NOMO-1 treated with dmso at 0.1 percent for 144 hours (cell line): ENCODE measurements around the gene NEK6.

ENCODE experiments used
- DNase-seq: peaks from one replicate; lab custom pipeline; 2025; ENCODE audit not compliant: unreplicated experiment; lab: John Stamatoyannopoulos, UW

The NEK6 gene

DNA sequence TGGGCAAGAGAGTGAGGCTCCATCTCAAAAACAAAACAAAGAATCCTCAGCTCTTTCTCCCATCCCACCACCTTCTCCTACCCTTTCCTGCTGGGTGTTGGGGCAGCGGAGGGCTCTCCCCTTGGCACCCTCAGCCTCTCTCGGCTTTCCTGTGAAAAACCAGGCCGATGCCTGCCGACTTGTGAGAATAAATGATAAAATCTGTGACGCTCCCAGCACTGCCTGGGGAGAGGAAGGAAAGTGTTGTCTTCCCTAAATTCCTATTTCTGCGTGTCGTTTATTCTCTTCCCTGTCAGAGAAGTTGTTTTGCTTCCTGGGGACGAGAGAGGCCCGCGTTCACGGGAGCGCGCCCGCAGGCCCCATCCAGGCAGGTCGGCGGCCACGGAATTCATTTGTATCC lies 19.7 kb downstream of the NEK6 start:
- no peak for DNase-seq

DNA sequence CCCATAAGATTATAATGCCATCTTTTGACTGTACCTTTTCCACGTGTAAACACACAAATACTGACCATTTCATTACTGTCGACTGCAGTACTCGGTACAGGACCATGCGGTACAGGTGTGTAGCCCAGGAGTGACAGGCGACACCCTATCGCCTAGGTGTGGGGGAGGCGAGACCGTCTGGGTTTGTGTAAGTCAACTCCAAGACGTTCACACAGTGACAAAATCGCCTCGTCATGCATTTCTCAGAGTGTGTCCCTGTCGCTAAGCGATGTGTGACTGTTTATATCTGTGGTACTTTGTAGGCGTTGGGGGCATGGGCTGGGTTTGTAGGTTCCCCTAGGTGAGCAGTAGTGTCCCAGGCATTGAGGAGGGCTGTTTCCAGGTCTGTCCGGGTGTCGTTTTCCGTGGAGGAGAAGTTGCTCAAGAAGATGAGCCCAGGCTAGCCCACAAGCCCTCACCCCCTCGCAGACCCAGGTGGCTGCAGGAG lies 20.3 kb downstream of the NEK6 start:
- DNase-seq, result no peak

DNA sequence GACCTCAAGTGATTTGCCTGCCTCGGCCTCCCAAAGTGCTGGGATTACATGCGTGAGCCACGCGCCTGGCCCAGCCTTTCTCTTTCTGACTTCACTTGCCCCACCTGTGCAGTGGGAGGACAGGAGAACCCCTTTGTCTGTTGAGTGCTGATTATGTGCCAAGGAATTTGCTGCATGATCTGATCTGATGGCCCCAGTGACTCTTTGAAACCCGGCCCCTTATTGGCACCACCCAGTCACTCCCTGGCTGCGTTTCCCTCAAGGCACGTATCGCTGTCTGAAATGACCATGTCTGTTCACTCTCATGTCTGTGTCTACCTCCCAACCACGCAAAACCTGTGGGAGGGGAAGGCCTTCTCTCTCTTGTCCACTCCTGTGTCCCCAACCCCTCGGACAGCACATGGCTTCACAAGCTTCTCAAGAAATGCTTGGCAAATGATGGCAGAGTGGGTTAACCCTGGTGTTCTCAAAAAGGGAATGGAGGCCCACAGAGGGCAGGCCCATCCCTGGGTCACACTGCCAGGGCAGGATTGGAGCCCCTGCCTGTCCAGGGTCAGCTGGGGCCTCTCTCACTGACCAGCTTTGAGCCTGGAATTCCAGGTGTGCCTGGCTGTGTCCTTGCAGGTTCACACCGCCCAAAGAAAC lies 21.9 kb downstream of the NEK6 start:
- DNase-seq, result no peak

DNA sequence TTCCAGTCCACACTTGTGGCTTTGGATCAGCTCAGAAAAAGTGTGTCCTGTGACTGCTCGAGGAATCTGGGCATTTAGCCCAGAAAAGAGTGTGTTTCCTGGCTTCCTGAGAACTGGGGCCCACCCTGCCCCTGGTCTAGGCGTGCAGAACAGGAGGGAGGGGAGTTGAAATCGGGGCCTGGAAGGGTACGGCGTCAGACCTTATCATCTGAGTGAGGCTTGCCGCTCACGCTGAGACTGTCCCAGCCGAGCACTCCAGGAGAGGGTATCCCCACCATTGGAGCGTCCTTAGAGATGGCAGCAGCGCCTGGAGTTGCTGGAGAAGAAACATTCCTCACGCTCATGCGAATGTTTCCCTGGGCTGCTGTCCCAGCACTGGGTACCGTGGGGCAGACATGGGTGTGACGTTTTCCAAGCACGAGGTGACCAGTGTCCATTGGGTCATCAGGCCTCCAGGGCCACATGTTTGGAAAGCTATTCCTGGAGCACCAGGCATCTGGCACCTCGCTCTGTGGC lies 22.5 kb downstream of the NEK6 start:
- DNase-seq, result no peak

DNA sequence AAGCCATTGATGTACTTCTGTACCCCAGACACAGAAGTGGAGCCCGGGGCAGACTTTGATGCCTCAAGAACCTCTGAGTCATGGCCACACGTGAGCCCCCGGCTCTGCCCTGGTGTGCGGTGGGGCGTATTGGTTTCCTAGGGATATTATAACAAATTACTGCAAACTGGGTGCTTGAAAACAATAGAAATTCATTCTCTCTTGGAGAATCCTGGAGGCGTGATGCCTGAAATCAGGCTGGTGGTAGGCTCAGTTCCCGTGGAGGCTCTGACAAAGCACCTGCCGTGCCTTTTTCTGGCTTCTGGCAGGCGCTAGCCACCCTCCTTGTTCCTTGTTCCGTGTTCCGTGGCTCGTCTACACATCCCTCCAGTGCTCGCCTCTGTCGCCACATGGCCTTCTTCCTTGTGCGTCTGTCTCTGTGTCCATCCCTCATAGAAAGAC lies 24.2 kb downstream of the NEK6 start:
- DNase-seq, result no peak

DNA sequence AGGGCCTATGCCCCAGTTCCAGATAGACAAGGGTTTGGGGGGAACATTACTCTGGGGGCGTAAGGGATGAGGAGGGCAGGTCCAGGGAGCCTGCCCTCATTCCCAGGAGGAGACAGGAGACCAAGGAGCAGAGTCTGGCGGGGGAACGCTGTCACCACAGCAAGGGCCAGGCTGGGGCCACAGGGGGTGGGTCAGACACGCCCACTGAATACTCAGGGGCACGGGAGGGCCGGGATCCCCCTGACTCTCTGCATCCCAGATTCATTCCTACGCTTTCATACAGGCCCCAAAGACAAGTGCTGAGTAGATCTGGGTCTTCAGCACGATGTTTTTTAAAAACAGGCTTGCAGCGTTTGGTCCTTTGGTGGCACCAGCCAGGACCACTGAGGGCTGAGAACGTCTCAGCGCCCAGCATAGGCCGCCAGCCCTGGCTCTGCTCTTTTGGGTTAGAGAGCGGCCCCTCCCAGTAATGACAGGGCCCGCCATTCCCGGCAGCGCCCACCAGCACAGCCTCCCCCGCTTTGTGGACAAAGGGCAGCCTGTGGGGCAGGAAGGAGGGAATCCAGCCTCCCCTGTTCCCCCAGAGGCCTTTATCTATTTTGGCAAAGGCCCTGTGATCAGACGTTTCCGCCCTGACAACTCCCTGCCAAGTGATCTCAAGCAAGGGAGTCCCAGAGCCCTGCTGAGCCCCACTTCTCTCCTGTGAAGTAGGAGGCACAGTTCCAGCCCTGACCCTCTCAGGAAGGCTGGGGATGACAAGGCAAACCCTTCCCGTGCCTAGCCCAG lies 24.9 kb downstream of the NEK6 start:
- no peak for DNase-seq

DNA sequence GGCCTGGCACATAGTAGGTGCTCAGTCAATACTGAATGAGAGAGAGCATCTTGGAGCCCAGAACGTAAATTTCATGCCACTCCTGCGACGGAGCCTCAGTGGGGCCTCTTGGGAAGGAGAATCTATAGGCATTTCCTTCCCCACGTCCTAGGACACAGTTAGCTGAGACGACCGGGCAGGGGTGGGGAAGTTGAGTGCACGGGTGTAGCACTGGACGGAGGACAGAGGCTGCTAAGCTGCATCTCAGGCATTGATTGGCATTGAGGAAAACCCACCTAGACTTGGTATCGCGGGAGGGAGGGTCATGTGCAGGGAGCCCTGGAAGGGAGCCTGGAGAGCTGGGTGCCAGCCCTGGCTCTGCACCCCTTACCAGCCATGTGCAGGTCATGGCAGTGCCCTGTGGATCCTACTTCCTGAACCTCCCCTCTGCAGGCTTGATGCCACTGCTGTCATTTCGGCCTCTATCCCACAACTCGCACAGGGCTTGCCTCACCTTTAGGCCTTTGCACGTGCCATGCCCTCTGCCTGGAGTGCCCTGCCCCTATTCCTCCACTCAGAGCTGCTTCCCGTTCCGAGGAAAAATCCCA lies 25.6 kb downstream of the NEK6 start:
- DNase-seq, result no peak

DNA sequence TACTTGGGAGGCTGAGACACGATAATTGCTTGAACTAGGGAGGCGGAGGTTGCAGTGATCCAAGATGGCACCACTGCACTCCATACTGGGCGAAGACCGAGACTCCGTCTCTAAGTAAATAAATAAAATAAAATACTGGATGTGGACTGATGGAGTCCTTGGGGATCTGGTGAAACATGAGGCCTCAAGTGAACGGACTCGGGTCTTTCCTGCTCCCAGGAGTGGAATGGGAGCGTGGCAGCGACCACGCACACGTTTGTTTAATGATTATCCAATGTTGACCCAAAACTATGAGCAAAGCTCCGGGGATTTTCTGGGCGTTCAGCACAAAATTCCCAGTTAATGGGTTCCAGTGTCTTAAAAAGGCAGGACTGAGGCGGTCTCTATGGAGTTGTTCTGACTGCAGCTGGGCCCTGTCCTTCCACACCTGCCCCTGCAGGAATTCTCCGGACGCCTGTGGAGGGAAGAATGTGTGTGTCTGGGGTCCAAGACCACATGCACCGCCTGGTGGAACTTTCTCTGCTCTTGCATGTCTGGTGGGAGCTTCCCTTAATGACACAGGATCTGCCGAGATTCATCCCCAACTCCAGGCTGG lies 26.6 kb downstream of the NEK6 start:
- no peak for DNase-seq

DNA sequence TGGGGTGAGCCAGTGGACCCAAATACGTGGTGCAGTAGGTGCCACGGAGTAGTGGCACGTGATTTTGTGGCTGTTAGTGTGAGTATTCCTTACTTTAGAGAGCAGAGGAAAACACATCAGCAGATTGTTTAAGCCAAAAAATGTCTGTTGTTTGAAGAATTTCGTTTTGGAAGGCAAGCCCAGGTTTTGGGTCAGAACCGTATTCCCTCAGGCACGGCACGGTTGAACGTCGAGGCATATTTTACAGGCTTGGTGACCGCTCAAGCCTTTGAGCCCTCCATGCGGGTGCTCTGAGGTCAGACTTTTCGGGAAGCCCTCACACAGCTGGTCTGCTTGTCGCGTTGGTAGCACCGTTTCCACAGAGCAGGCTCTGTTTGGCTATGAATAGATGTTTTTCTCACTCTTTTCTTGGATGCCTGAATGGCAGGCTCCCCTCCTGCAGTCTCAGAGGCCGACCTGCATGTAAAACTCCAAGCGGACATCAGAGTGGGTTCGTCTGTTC lies 27.2 kb downstream of the NEK6 start:
- no peak for DNase-seq

DNA sequence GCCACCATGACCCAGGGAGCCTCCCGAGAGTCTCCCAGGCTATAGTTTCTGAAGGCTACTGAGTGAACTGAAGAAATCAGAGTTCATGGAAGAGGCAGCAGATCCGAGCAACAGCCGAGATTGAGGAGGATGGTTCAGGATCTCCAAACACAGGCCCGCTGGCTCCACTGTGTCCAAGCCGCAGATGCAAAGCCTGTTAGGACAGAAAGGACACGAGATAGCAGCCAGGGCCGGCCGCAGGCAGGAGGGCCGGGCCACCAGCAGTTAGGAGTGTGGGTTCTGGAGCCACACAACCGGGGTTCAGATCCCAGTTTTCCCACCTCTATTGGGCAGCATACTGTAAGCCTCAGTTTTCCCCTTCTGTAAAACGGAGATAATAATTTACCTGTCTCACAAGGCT lies 27.7 kb downstream of the NEK6 start:
- no peak for DNase-seq

DNA sequence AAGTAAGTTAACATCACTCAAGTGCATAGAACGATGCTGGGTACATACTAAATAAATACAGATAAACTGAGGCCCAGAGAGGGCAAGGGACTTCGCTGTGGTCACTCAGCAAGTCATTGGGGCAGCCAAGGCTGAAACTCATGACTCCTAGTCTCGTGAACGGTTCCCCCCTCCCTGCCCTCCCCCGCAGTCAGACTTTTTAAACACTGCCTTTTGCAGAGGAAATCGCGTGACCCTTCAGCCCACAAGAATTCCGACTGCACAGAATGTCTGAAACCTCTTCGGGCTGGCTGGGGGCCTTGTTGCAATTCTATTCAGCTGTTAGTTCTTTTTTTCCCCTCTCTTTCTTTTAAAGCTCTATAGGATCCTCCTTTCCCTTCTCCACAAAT lies 28.1 kb downstream of the NEK6 start:
- DNase-seq, result peak; percentile 62

DNA sequence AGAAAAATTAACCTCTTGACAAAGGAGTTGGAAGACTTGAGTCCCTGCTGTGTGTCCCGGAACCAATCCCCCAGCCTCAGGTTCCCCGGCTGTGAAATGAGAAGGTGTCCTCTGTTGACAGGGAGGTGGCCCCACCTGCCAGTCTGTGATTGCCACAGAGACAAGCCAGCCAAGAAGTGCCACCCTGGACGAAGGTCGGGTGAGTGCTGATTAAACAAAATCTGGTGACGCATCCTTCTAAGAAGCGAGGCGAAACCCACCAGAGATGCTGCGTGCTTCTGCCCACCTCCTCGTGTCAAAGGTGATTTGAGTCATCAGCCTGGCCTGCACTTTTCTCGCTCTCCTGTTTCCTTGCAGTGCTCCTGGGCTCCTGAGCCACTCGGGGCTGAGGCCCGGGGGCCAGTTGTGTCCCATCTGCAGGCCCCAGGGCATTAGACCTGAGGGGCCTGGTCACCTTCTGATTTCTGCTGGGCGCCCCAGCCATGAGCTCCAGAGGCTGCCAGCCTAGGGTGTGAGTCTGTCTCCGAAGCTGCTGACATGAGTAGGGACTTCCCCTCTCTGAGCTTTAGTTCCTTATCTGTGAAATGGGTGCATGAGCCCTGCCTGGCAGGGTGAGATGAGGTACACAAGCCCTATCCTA lies 28.7 kb downstream of the NEK6 start:
- DNase-seq, result no peak

DNA sequence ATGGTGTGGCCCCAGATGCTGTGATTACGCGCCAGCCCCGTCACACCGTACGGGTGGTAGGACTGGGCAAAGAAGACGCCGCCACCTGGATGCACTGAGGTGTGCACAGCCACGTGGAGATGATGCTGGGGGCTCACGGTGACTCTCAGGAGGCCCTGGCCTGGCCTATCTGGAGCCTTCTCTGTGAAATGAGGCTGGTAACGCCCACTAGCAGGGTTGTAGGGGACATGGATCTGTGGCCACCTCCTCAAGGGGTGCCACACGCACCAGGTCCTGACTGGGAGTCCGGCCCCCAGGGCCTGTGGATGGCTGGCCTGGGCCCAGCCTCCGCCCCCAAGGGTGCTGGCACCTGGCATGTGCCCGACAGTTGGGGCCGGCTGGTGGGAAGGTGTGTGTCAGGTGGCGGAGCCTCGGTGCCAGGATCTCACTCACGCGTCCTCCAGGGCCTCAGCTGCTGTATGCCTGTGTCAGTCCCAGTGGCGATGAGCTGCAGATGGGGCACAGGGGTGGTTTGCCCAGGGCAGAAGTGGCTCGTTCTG lies 32.4 kb downstream of the NEK6 start:
- no peak for DNase-seq

DNA sequence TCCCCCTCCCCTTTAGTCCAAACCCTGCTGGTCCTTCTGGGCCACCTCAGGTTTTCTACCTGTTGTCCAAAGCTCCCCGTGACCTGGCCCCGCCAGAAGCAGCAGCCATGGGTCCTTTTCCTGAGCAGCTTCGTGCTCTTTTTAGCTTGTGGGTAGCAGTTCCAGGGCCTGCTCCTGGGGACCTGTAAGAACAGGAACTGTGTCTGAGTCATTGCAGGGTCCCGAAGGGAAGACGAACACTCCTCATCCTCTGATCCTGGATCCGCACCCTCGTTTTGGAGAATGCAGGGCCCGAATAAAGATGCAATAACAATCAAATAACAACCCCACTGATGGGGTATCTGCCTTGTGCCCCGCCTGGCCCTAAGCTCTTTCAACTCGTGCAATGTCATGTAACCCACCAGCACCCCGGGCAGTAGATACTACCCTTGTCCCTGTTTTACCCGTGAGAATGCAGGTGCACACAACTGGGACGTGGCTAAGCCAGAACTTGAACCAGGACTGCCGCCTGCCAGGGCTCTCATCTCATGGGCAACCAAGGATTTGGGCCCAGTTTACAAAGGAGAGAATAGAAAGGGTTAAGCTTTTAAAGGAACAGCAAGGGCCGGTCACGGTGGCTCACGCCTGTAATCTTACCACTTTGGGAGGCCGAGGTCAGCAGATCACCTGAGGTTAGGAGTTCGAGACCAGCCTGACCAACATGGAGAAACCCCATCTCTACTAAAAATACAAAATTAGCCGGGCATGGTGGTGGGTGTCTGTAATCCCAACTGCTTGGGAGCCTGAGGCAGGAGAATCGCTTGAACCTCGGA lies 33.2 kb downstream of the NEK6 start:
- no peak for DNase-seq

DNA sequence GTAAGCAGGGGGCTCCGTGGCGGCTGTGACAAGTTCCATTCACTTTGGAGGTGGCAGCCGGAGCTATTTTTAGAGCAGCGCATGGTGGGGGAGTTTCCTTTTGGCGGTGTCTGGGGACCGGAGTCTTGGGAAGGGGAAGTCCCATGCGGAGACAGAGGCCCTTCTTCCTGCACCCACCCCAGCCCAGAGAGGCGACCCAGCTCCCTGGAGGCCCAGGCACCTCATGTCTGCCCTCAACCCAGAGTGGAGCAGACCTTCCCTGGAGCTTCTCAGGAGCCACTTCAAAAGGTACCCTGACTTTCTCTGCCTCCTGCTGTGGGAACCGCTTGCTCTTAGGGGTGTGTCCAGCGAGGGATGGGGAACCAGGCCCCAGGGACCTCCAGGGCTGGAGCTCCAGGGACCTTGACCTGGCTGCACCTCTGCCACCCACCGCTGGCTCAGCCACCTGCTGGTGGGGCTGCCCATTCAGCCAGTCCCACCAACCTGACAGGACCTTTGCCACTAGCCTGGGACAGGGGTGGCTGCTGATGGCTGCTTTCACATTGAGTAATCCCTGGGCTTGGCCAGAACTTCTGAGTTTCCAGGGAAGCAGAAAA lies 34.1 kb downstream of the NEK6 start:
- DNase-seq, result peak; percentile 29

DNA sequence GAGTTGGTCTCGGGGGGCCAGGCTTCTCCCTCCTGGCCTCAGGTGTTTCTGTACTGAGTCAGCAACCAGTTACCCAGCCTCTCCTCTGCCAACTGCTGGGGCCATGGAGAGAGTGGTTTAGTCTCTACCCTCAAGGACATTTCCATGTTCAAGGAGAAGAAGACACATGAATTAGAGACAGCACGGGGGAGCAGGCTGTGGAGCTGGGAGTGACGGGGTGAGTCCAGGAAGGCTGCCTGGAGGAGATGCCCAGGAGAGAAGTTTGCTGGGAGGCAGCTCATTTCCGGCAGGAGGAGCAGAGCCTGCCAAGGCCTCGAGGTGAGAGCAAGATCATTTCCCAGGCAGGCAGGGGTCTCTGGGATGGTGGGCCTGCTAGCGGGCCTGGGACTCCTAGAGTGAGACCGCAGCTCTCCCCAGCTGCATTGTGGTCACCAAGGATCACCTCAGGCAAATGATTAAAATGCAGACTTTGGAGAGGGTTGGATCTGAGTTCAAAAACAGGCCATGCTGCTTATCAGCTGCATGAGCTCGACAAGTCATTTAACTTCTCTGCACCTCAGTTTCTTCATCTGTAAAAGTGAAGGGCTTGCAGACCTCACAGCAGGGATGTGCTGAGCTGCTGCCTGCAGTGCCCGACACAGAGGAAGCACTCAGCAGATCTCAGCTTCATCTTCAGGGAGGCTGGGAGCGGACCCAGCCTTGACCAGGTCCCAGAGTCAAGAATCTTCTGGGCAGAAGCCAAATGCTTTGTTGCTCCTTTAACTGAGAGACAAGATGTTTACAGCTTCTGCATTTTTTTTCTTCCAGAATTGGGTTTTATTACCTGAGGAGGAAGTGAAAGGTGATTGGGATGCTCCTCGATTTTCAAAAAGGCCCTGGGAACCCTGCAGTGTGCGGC lies 35.2 kb downstream of the NEK6 start:
- DNase-seq, result no peak

DNA sequence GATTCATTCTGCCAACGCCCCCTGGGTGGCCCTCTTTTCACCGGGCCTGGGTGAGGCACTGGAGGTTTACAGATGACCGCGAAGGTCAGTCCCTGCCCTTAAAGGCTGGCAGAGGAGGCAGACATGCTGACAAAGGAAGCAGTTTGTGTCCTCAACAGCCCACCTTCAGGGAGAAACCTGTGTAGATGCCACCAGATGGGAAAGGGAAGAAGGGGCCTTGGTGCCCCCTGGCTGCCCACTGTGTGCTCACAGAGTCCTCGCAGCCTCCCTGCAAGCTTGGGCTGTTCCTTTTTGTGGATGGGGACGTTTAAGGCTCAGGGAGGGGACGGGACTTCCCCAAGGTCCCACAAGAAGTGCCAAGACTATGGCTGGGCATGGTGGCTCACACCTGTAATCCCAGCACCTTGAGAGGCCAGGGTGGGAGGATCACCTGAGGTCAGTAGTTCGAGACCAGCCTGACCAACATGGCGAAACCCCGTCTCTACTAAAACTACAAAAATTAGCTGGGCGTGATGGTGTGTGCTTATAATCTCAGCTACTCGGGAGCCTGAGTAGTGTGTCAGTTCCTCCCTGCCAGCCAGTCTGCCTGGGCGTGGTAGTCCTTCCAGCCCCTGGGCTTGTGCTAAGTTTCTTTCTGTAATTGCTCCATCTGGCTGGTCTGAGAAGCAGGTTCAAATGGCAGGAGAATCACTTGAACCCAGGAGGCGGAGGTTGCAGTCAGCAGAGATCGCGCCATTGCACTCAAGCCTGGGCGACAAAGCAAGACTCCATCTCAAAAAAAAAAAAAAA lies 36.2 kb downstream of the NEK6 start:
- DNase-seq, result no peak
